Tongue (tissue), 2 donors: ENCODE data around the gene HADH. TPM values are rescaled to one million over a fixed set of nuclear protein-coding genes. Genes with fewer than 3 reads are reported as not detected.
"Not testable (repeated sequence)": the region's sequence is repeated elsewhere in the genome, so short reads cannot be mapped to it uniquely, and the experiment has no call there.

Source experiments
- DNase-seq: peaks from one replicate; pipeline ENCODE4 v3.0.0-alpha.2; 2015
- total RNA-seq: library from RNA; depleted of rRNA; stranded (reverse); fragments of >200 nt; gene quantifications from one replicate; pipeline ENCODE4 v1.2.3, GENCODE V29; 2014

The HADH gene
- 70.7 TPM for total RNA-seq

DNA sequence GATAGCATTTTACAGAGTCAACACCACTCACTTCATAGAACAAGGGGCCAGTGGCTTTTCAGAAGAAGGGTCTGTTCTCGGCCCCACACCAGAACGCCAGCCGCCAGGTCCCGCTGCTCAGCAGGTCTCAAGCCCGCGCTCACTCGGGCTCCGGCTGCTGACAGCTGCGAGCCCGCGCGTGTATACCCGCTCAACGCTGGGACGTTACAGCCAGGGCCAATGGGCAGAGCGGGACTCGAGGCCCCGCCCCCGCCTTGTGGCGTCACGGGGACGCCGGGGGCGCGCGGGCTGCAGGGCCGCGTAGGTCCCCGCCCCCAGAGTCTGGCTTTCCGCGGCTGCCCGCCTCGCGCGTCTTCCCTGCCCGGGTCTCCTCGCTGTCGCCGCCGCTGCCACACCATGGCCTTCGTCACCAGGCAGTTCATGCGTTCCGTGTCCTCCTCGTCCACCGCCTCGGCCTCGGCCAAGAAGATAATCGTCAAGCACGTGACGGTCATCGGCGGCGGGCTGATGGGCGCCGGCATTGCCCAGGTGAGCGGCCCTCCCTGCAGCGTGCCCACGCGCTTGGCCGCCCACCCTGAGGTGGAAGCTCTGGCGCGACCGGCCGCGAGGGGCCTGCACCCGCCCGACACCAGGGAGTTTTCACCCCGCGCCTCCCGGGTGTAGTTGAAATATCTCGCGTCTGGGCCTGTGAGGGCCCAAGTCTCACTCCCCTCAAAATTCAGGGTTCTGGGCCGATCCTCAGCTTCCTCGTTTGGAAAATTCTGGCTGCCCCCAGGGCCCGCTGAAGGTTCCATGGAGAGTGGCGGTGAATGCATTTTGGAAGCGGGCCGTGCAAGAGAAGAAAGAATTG is at the start of gene HADH:
Gene HADH, plus strand, starts transcription at position 353 of the 850 bp plus-strand sequence. Its CDS starts 44 bp downstream, at position 397.
- peak; percentile 97 for DNase-seq

GRCh38 chr4:107945809-107946208 is 43.9 kb upstream of the HADH start:
- DNase-seq: no peak

GRCh38 chr4:107950746-107951540 is 38.7 kb upstream of the HADH start:
- DNase-seq: no peak

GRCh38 chr4:107951551-107951950 is 38.1 kb upstream of the HADH start:
- DNase-seq: no peak

GRCh38 chr4:107956011-107956410 is 33.7 kb upstream of the HADH start:
- DNase-seq: no peak

GRCh38 chr4:107966903-107967302 is 22.8 kb upstream of the HADH start:
- no peak for DNase-seq

GRCh38 chr4:107967519-107967918 is 22.2 kb upstream of the HADH start:
- DNase-seq: not testable (repeated sequence)

- not testable (repeated sequence) for DNase-seq
Observed at GRCh38 chr4:107967921-107968320, 21.8 kb upstream of the HADH start.

- no peak for DNase-seq
Observed at GRCh38 chr4:107970063-107970798, 19.5 kb upstream of the HADH start.

DNA sequence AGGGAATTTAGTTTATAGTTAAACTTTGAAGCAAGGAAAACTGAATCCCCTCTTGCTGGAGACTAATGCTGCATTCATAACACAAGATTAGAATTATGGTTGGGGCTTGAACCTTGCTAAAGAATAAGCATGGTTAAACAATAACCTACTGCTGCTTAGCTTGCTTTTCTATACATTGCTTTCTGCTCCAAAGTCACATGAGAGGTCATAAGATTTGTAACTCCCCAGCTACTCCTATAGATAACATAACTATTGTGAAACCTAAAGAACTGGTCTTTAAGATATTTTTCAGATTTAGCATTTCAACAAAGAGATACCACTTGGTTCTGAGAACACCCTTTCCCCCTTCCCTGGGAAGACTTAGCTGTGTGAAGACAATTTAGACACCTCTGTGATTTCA is 17.1 kb upstream of the HADH start:
- DNase-seq: no peak

DNA sequence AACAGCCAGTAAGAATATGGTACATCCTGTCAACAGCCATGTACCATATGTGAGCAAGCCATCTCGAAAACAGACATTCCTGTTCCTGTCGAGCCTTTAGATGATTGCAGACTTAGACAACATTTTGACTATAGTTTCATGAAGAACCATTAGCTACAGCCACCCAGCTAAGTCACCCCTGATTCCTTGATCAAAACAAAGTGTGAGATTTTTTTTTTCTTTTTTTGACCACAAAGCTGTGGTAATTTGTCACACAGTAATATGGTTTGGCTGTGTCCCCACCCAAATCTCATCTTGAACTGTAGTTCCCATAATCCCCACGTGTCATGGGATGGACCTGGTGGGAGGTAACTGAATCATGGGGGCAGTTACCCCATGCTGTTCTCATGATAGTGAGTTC is 15.2 kb upstream of the HADH start:
- no peak for DNase-seq

- no peak for DNase-seq
Observed at GRCh38 chr4:107977482-107977881, 12.2 kb upstream of the HADH start.

GRCh38 chr4:107977966-107978705 is 11.6 kb upstream of the HADH start:
- DNase-seq: no peak

GRCh38 chr4:107978716-107979451 is 10.8 kb upstream of the HADH start:
- no peak for DNase-seq

DNA sequence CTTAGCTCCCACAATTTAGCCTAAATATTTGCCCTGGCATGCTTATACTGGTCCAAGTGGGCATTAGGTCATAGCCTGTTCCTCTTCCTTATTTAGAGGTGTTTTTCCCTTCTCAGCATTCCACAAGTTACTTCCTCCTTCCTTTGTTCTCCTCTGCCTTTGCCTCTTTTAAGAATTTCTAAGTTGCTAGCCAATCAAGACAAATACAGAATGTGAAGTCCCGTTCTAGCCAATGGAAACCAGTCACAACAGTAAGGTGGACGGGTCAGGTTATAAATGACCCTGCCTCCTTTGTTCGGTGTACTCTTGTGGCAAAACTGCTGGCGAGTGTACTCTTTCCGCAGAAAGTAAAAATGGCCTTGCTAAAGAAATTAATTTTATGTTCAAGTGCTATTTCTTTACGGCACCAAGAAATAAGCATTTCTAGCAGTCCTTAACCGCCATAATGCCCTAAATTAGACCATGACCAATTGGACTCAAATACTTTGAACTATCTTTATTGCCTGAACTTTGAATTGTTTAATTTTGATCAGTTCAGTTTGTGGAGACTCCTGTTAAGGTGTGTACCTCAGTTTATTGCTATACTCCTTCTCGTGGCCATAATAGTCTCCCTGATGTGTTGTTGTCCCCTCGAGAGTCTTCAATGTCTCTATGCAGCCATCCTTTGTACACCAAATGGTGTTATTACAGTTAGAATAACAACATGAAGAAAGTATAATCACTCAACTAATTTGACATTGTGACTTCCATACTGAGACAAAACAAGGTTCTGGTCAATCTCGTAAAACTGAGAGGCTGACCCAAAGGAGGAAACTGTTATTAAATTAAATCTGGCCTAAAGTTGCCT is 1.6 kb upstream of the HADH start:
- DNase-seq: no peak

DNA sequence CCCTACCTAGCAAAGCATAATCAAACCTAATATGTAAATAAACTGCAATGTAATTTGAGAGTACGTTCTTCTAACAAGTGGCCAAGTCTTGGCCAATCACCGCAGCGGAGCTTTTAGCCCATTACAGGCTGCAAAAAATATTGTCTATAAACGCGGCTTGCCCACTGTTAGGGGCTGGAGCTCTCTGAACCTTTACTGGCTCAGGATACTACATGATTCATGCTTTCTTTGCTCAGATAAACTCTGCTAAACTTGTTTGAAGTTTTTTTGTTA is 990 bp upstream of the HADH start:
- DNase-seq: no peak

GRCh38 chr4:107989162-107989536 is 540 bp upstream of the HADH start:
- DNase-seq: no peak

DNA sequence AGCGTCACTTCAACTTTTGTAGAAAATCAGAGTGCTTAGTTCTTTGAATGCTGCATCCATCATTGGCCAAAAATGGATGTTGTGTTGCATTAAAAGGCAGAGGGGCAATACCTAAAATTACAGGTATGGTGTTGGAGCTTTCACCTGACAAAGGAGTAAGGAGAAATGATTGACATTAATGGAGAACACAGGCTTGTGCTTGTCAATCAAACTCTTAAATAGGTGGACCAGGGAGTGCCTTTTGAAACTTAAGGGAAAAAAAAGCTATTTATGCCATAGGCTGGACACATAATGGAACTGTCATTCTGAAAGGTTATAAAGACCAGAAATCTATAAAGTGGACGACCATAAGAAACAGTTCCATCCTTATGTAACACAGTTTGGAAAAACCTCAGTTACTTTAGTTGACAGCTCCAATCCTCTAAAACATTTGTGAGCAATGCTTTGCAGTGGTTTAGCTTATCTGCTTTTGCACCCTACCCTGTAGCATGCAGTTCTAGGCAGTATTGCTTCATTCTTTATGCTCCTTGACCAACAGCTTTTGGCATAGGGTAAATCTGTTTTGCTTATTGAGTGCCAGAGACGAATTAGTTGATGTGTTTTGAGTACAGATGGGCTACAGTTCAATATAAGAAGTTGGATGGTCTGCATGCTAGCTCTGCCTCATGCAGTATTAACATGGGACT is 2.4 kb downstream of the HADH start:
- no peak for DNase-seq

DNA sequence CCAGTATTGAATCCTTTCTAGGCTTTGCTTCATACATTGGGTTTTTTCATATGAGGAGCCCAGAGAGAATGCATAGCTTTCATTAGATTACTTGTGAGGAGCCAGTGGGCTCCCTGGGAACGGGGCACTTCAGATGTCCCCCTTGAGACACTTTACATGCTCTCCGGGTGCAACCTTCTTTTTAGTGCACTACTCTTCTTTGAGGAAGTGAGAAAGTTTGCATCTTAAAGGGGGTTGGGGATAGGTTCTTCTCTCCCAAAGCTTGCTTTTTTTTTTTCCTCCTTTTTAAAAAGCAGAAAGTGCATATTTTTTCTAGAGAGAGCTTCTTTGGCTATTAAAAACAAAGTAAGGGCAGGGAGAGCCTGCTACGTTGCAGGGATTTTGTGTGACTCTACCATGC is 4.3 kb downstream of the HADH start:
- no peak for DNase-seq

DNA sequence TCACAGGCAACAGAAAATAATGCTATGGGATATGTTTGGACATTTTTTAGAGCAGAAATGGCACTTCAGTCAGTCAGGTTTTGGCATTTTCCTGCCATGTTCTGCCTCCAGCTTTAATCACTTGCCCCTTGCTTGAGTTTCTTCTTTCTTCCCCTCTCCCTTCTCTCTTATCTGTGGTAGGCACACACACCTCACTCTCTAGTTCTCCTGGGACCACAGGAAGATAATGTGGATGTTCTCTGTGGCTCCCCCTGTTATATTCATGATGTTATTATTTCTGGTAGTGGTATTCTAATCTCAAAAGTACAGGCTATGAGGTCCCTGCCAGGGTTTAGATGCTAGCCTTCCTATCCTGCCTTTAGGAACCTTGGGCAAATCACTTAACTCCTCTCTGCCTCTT is 5.2 kb downstream of the HADH start:
- DNase-seq: no peak
